ENCODE measurements around the gene UMPS. TPM values are rescaled to one million over a fixed set of nuclear protein-coding genes. Genes with fewer than 3 reads are reported as not detected.

UMPS gene
- total RNA-seq, 1 donor from 2014 or later, result 23.5 TPM

GRCh38 chr3:124685481-124685880 is 44.8 kb upstream of the UMPS start:
- Mint-ChIP-seq H3K9me3 (ENCODE audit: unreplicated experiment) (no peaks in the 10 kb centered on the region), H3K27me3 (ENCODE audit: unreplicated experiment) (no peaks in the 10 kb centered on the region), H3K27ac (ENCODE audit: unreplicated experiment) (peak overlapping the region; percentile 69), H3K36me3 (ENCODE audit: unreplicated experiment) (no peaks in the 10 kb centered on the region), H3K4me1 (ENCODE audit: unreplicated experiment) (peaks cover 24% of the 10 kb centered on the region), H3K4me3 (ENCODE audit: unreplicated experiment) (no peak overlapping the region)
- TF ChIP-seq CTCF (IDR thresholded peaks at IDR 0.05), result no peak
- no peak for DNase-seq (ENCODE audit: extremely low spot score, unreplicated experiment)

- no peaks in the 10 kb centered on the region for H3K9me3 Mint-ChIP-seq (ENCODE audit: unreplicated experiment)
- DNase-seq (ENCODE audit: extremely low spot score, unreplicated experiment), result no peak
- H3K27ac Mint-ChIP-seq (ENCODE audit: unreplicated experiment), result no peak overlapping the region
- H3K4me3 Mint-ChIP-seq (ENCODE audit: unreplicated experiment), result no peak overlapping the region
- H3K36me3 Mint-ChIP-seq (ENCODE audit: unreplicated experiment), result no peaks in the 10 kb centered on the region
- H3K27me3 Mint-ChIP-seq (ENCODE audit: unreplicated experiment), result no peaks in the 10 kb centered on the region
- TF ChIP-seq CTCF (IDR thresholded peaks at IDR 0.05), result no peak
- H3K4me1 Mint-ChIP-seq (ENCODE audit: unreplicated experiment), result peaks cover 24% of the 10 kb centered on the region
Measured at GRCh38 chr3:124686028-124686670, 44.1 kb upstream of the UMPS start.

GRCh38 chr3:124688581-124689454 is 41.4 kb upstream of the UMPS start:
- H3K9me3 Mint-ChIP-seq (ENCODE audit: unreplicated experiment), result no peaks in the 10 kb centered on the region
- H3K4me1 Mint-ChIP-seq (ENCODE audit: unreplicated experiment), result peaks cover 24% of the 10 kb centered on the region
- H3K36me3 Mint-ChIP-seq (ENCODE audit: unreplicated experiment), result no peaks in the 10 kb centered on the region
- no peak overlapping the region for H3K4me3 Mint-ChIP-seq (ENCODE audit: unreplicated experiment)
- H3K27ac Mint-ChIP-seq (ENCODE audit: unreplicated experiment), result no peak overlapping the region
- no peaks in the 10 kb centered on the region for H3K27me3 Mint-ChIP-seq (ENCODE audit: unreplicated experiment)
- DNase-seq (ENCODE audit: extremely low spot score, unreplicated experiment), result peak; percentile 89
- TF ChIP-seq CTCF (IDR thresholded peaks at IDR 0.05), result peak; percentile 94

GRCh38 chr3:124691599-124691998 is 38.7 kb upstream of the UMPS start:
- Mint-ChIP-seq H3K27me3 (ENCODE audit: unreplicated experiment) (no peaks in the 10 kb centered on the region), H3K9me3 (ENCODE audit: unreplicated experiment) (no peaks in the 10 kb centered on the region), H3K36me3 (ENCODE audit: unreplicated experiment) (no peaks in the 10 kb centered on the region), H3K4me3 (ENCODE audit: unreplicated experiment) (no peak overlapping the region), H3K4me1 (ENCODE audit: unreplicated experiment) (peaks cover 4% of the 10 kb centered on the region), H3K27ac (ENCODE audit: unreplicated experiment) (no peak overlapping the region)
- DNase-seq (ENCODE audit: extremely low spot score, unreplicated experiment), result no peak
- TF ChIP-seq CTCF (IDR thresholded peaks at IDR 0.05), result no peak

- Mint-ChIP-seq H3K27me3 (ENCODE audit: unreplicated experiment) (no peaks in the 10 kb centered on the region), H3K4me3 (ENCODE audit: unreplicated experiment) (no peak overlapping the region), H3K36me3 (ENCODE audit: unreplicated experiment) (no peaks in the 10 kb centered on the region), H3K27ac (ENCODE audit: unreplicated experiment) (no peak overlapping the region), H3K9me3 (ENCODE audit: unreplicated experiment) (no peaks in the 10 kb centered on the region), H3K4me1 (ENCODE audit: unreplicated experiment) (peaks cover 6% of the 10 kb centered on the region)
- TF ChIP-seq CTCF (IDR thresholded peaks at IDR 0.05), result no peak
- no peak for DNase-seq (ENCODE audit: extremely low spot score, unreplicated experiment)
Measured at GRCh38 chr3:124694486-124694885, 35.8 kb upstream of the UMPS start.

All from osteocyte (in vitro differentiated cells).